Adrenal gland (tissue), 12 donors: ENCODE measurements around the gene ZNF8. TPM values are rescaled to one million over a fixed set of nuclear protein-coding genes. Genes with fewer than 3 reads are reported as not detected.

Experiments used
- DNase-seq, 7 donors: peaks; one replicate each; pipeline ENCODE4 v3.0.0-alpha.2; 2019 to 2020
- H3K27ac ChIP-seq, 5 donors: fragments of 200-600 bp; sonication (generic) in 4 of 5; 1 replicate in 3 of 5; 2 replicates in 2 of 5; pipeline versions ENCODE4 v1.5.1 to v1.8.0; 2016 to 2020; ENCODE audit warnings: mild to moderate bottlenecking in 1 of 5
- H3K27me3 ChIP-seq: fragments of 200-600 bp; 2 replicates; pipeline ENCODE4 v1.8.0; 2021
- H3K36me3 ChIP-seq, 2 donors: fragments of 200-600 bp; replicated peaks in 1 of 2; 1 replicate in 1 of 2; 2 replicates in 1 of 2; pipeline versions ENCODE4 v1.5.1 to v1.8.0; 2018 to 2022
- H3K4me1 ChIP-seq, 2 donors: fragments of 200-600 bp; replicated peaks in 1 of 2; 1 replicate in 1 of 2; 2 replicates in 1 of 2; pipeline versions ENCODE4 v1.5.1 to v1.8.0; 2018 to 2021
- H3K4me3 ChIP-seq, 4 donors: fragments of 200-600 bp; sonication (generic) in 3 of 4; one replicate each; pipeline ENCODE4 v1.5.1; 2016 to 2018
- H3K9me3 ChIP-seq, 3 donors: fragments of 200-600 bp; sonication (generic) in 1 of 3; replicated peaks in 1 of 3; 1 replicate in 2 of 3; 2 replicates in 1 of 3; pipeline versions ENCODE4 v1.5.1 to v1.8.0; 2016 to 2021
- CTCF ChIP-seq, 6 experiments: fragments of 450-650 bp in 4 of 6; fragments of 200-600 bp in 2 of 6; sonication (generic) in 1 of 6; IDR thresholded peaks; 1 replicate in 5 of 6; 2 replicates in 1 of 6; pipeline versions ENCODE4 v1.5.1 to v1.8.0; 2016 to 2021; ENCODE audit warnings: antibody characterized with exemption in 6 of 6, mild to moderate bottlenecking in 2 of 6, moderate library complexity in 1 of 6
- POLR2A ChIP-seq, 2 donors: fragments of 450-650 bp; IDR thresholded peaks; one replicate each; pipeline ENCODE4 v1.6.1; 2017; ENCODE audit warnings: antibody characterized with exemption in 2 of 2, mild to moderate bottlenecking in 2 of 2, moderate library complexity in 1 of 2
- WGBS, 4 donors: extraction: QIAGEN DNeasy Blood & Tissue Kit in 2 of 4; methylation state at CpG; one replicate each; pipeline versions ENCODE4 v1.1.5 to v1.1.7; 2013 to 2017; 5-methylcytosine and 5-hydroxymethylcytosine counted together
- intact Hi-C, 2 donors: fragments of 100-400 bp; cut with DNase I; formaldehyde crosslinking; loops; one replicate each; pipeline versions ENCODE4 v1.14.1 to v1.15.0; 2022 to 2023
- polyA plus RNA-seq, 3 donors: library from polyadenylated mRNA; stranded (reverse); fragments of 200-250 nt in 2 of 3; fragments of 350-450 nt in 1 of 3; fragmentation: Illumina TruSeq in 1 of 3; extraction: RNeasy Lipid Tissue Mini Kit (QIAGEN cat#74804) in 1 of 3; gene quantifications; one replicate each; pipeline ENCODE4 v1.2.3, GENCODE V29; 2013 to 2014
- total RNA-seq, 9 donors: library from RNA; depleted of rRNA in 4 of 9; stranded (reverse); fragments of >200 nt in 4 of 9; fragments of 120-200 nt in 1 of 9; fragmentation: NEBNext Ultra II Directional in 1 of 9; extraction: Animal tissue kit (Norgen Biotek cat#: 25700) in 1 of 9; gene quantifications; one replicate each; pipeline versions ENCODE4 v1.1.0 to v1.2.4, GENCODE V29; 2013 to 2023
- donor health status: healthy with polysubstance abuse.
- donor health status: Bipolar disorder and iron deficiency.
- donor health status: DM: yes; HTN: yes; CAD: no.
- donor health status: DM: no; HTN: no; CAD: no.
- donor health status: DM: no; HTN: no; CAD: no.
- donor health status: DM: yes; HTN: yes; CAD: no.

ZNF8 gene
- total and polyA plus RNA-seq, 12 donors = 1.6 to 8.6 (median 6.6) TPM

- DNase-seq = no peak
- Histone ChIP-seq H3K27ac (no peak overlapping the region), H3K4me1 (no peaks in the 10 kb centered on the region), H3K36me3 (peaks cover 0 to 70% of the 10 kb centered on the region in 2 donors), H3K9me3 (peaks cover 0 to 18% (median 0%) of the 10 kb centered on the region in 3 donors), H3K4me3 (no peak overlapping the region), H3K27me3 (no peaks in the 10 kb centered on the region)
- 95 to 98% (median 97%) methylated on average over 7 of the region's 7 CpGs for WGBS, 4 donors
- intact Hi-C loops = no loop called here
- TF ChIP-seq CTCF (IDR thresholded peaks at IDR 0.05) (no peak), POLR2A (IDR thresholded peaks at IDR 0.05) (no peak)
Measured at GRCh38 chr19:58291943-58292342, 13.2 kb downstream of the ZNF8 start.

- TF ChIP-seq CTCF (IDR thresholded peaks at IDR 0.05) = no peak
- DNase-seq = no peak
- Histone ChIP-seq H3K27ac (no peak overlapping the region), H3K36me3 (peaks cover 0 to 53% of the 10 kb centered on the region in 2 donors), H3K9me3 (peaks cover 0 to 18% (median 0%) of the 10 kb centered on the region in 3 donors), H3K27me3 (no peaks in the 10 kb centered on the region), H3K4me1 (no peaks in the 10 kb centered on the region), H3K4me3 (no peak overlapping the region)
- intact Hi-C loops = no loop called here
- 95 to 98% (median 97%) methylated on average over 14 to 22 of the region's 22 CpGs for WGBS, 4 donors
Measured at GRCh38 chr19:58294743-58295374, 16.1 kb downstream of the ZNF8 start.

- no peaks in the 10 kb centered on the region for H3K27me3 ChIP-seq
- no peak for DNase-seq
- no peak overlapping the region for H3K27ac ChIP-seq
- peaks cover 0 to 18% (median 0%) of the 10 kb centered on the region in 3 donors for H3K9me3 ChIP-seq
- intact Hi-C loops = no loop called here
- TF ChIP-seq CTCF (IDR thresholded peaks at IDR 0.05) = no peak
- TF ChIP-seq POLR2A (IDR thresholded peaks at IDR 0.05) = no peak
- WGBS, 4 donors = 92 to 97% (median 94%) methylated on average over 7 of the region's 7 CpGs
- no peaks in the 10 kb centered on the region for H3K4me1 ChIP-seq
- no peak overlapping the region for H3K4me3 ChIP-seq
- H3K36me3 ChIP-seq = peaks cover 0 to 42% of the 10 kb centered on the region in 2 donors
Measured at GRCh38 chr19:58296104-58296503, 17.3 kb downstream of the ZNF8 start.

- Histone ChIP-seq H3K9me3 (peaks cover 0 to 3% (median 0%) of the 10 kb centered on the region in 3 donors), H3K27ac (no peak overlapping the region), H3K4me3 (no peak overlapping the region), H3K4me1 (no peaks in the 10 kb centered on the region), H3K36me3 (peaks cover 0 to 5% of the 10 kb centered on the region in 2 donors), H3K27me3 (no peaks in the 10 kb centered on the region)
- WGBS, 4 donors = 92 to 97% (median 94%) methylated on average over 6 to 7 of the region's 7 CpGs
- intact Hi-C loops = no loop called here
- TF ChIP-seq POLR2A (IDR thresholded peaks at IDR 0.05) = no peak
- no peak for TF ChIP-seq CTCF (IDR thresholded peaks at IDR 0.05)
- no peak for DNase-seq
Measured at GRCh38 chr19:58300620-58301019, 21.9 kb downstream of the ZNF8 start.
